ENCODE results near the gene DNAJC16.
"Not testable (repeated sequence)": the region's sequence is repeated elsewhere in the genome, so short reads cannot be mapped to it uniquely, and the experiment has no call there.

DNAJC16 gene

DNA sequence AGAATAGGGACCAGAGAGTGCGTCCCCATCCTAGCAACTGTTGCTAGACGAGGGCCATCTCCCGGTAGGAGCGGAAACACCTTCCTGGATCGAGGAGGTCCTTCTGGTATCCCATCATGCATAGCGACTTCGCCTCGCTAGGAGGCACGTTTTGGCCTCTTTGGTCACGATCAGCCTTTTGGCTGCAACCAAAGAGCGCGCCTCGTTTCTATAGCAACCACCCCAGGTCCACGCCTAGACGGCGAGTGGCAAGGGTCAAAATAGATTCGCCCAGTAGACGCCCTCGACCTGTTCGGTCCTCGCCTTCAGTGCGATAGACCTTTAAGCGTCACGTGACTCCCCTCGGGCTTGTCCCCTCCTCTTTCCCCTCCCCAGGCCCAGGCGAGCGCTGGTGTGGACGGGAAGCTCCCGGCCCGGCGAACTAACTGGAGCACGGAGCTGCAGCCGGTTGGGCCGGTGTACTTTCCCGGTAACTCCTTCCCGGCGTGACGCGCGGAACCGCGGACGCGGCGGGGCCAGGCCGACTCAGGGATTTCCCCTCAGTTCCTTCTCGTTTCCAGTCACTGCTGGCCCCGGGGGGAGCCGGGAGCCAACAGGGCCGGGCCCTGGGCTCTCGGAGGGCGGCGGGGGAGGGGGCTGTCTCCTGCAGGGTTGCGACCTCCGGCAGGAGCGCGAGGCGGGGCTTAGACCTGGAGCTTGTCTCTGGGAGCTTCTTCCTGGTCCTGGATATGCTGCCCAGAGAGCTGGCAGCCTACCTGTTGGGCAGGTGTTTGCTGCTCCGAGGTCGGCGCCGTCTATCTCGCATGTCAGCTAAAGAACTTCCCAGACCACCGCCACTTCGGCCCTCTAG, at the start of gene DNAJC16:
DNAJC16 (plus strand) TSS at position 359 of the 850 bp plus-strand sequence. CDS start 2,258 bp downstream, outside the sequence.
- H3K4me1 ChIP-seq (ENCODE audit: control insufficient read depth, insufficient read depth, low read length), result peaks cover 19% of the 10 kb centered on the region
- peak within 1 kb of the TSS; percentile 85 for H3K4me3 ChIP-seq (ENCODE audit: low read length)
- peak within 1 kb of the TSS; percentile 91 for H3K9ac ChIP-seq (ENCODE audit: low read length)
- no peaks in the 10 kb centered on the region for H3K36me3 ChIP-seq (ENCODE audit: control insufficient read depth, insufficient read depth, low read length)
- H3K9me3 ChIP-seq (ENCODE audit: control insufficient read depth, low read length), result no peaks in the 10 kb centered on the region
- H3K27me3 ChIP-seq (ENCODE audit: control insufficient read depth, insufficient read depth, low read length), result no peaks in the 10 kb centered on the region

DNA sequence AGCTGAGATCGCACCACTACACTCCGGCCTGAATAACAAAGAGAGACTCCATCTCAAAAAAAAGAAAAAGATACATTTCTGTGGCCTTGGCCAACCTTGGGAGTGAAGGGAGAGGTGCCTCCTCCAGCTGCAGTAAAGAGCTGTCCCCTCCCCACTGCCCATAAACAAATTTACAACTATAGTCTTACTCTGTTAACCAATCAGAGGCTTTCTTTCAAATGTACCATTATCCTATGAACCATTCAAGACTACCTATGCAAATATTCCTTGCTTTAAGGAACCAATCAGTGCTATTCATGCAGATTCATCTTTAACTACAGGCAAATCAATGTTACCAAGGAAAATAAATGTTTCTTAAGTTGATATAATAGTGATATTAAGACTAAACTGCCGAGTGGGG, 49.7 kb upstream of the DNAJC16 start:
- no peaks in the 10 kb centered on the region for H3K9me3 ChIP-seq (ENCODE audit: control insufficient read depth, low read length)
- no peaks in the 10 kb centered on the region for H3K27me3 ChIP-seq (ENCODE audit: control insufficient read depth, insufficient read depth, low read length)
- no peaks in the 10 kb centered on the region for H3K4me1 ChIP-seq (ENCODE audit: control insufficient read depth, insufficient read depth, low read length)
- H3K9ac ChIP-seq (ENCODE audit: low read length), result no peak overlapping the region
- no peaks in the 10 kb centered on the region for H3K36me3 ChIP-seq (ENCODE audit: control insufficient read depth, insufficient read depth, low read length)
- no peak overlapping the region for H3K4me3 ChIP-seq (ENCODE audit: low read length)

DNA sequence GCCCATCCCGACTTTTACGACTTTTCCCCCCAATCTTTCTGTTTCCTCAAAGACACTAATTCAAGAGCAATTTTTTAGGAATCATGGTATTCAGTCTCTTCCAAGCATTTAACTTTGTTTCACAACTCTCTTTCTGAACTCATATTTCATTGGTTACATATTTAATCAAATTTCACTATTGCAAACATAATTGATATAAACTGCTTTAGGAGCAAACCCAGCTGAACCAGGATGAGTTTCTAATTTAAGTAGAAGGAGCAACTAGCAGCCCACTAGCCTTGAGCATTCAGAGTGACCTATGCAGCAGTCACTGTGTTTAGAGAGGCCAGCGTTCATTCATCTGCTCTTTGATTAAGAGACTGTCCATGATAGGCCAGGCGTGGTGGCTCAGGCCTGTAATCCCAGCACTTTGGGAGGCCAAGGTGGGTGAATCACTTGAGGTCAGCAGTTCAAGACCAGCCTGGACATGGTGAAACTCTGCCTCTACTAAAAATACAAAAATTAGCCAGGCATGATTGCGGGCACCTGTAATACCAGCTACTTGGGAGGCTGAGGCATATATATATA, 48.9 kb upstream of the DNAJC16 start:
- no peaks in the 10 kb centered on the region for H3K27me3 ChIP-seq (ENCODE audit: control insufficient read depth, insufficient read depth, low read length)
- no peak overlapping the region for H3K9ac ChIP-seq (ENCODE audit: low read length)
- no peaks in the 10 kb centered on the region for H3K9me3 ChIP-seq (ENCODE audit: control insufficient read depth, low read length)
- no peak overlapping the region for H3K4me3 ChIP-seq (ENCODE audit: low read length)
- H3K36me3 ChIP-seq (ENCODE audit: control insufficient read depth, insufficient read depth, low read length), result no peaks in the 10 kb centered on the region
- no peaks in the 10 kb centered on the region for H3K4me1 ChIP-seq (ENCODE audit: control insufficient read depth, insufficient read depth, low read length)

DNA sequence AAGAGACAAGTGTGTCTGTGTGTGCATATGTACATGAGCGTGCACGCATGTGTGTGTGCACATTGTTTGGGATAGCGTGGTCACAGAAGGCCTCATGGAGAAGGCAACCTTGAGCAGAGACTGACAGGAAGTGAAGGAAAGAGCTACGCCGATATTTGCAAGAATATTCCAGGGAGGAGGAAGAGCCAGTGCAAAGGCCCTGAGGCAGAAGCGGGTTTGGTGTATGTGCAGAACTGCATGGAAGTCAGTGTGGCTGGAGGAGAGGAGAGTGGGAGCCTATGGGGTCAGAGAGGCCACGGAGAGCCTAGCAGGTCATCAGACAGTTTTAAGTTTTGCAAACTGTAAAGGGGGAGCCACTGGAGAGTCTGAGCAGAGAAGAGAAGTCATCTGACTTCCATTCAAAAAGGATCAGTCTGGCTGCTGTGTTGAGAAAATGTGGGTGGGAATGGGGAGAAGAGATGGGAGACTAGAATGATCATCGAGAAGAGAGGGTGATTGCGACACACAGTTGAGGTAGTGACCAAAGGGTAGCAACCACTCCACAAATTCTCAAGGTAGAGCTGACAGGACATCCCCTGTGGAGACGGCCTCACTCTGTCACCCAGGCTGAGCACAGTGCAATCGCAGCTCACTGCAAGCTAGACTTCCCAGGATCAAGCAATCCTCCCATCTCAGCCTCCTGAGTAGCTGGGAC, 46.8 kb upstream of the DNAJC16 start:
- H3K36me3 ChIP-seq (ENCODE audit: control insufficient read depth, insufficient read depth, low read length), result no peaks in the 10 kb centered on the region
- H3K4me3 ChIP-seq (ENCODE audit: low read length), result no peak overlapping the region
- H3K27me3 ChIP-seq (ENCODE audit: control insufficient read depth, insufficient read depth, low read length), result no peaks in the 10 kb centered on the region
- H3K9me3 ChIP-seq (ENCODE audit: control insufficient read depth, low read length), result no peaks in the 10 kb centered on the region
- no peaks in the 10 kb centered on the region for H3K4me1 ChIP-seq (ENCODE audit: control insufficient read depth, insufficient read depth, low read length)
- H3K9ac ChIP-seq (ENCODE audit: low read length), result no peak overlapping the region

DNA sequence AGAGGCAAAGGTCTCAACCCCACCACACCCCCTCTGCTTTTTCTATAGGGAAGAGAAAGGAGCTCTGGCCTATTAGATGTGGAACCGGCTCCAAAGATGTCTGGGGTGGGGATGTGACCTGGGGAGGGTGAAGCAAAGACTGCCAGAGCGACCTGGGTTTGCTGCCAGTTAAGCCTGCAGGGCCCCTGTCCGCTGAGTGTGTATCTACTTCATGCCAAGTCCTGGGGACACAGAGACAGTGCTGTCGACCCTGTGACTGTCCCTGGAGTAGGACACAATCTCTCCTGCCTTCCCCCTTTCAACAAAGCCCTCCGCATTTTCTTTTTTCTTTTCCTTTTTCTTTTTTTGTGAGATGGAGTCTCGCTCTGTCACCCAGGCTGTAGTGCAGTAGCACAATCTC, 44.2 kb upstream of the DNAJC16 start:
- H3K9me3 ChIP-seq (ENCODE audit: control insufficient read depth, low read length); H3K36me3 ChIP-seq (ENCODE audit: control insufficient read depth, insufficient read depth, low read length); H3K4me1 ChIP-seq (ENCODE audit: control insufficient read depth, insufficient read depth, low read length); H3K27me3 ChIP-seq (ENCODE audit: control insufficient read depth, insufficient read depth, low read length); H3K9ac ChIP-seq (ENCODE audit: low read length); H3K4me3 ChIP-seq (ENCODE audit: low read length): not testable (repeated sequence)

DNA sequence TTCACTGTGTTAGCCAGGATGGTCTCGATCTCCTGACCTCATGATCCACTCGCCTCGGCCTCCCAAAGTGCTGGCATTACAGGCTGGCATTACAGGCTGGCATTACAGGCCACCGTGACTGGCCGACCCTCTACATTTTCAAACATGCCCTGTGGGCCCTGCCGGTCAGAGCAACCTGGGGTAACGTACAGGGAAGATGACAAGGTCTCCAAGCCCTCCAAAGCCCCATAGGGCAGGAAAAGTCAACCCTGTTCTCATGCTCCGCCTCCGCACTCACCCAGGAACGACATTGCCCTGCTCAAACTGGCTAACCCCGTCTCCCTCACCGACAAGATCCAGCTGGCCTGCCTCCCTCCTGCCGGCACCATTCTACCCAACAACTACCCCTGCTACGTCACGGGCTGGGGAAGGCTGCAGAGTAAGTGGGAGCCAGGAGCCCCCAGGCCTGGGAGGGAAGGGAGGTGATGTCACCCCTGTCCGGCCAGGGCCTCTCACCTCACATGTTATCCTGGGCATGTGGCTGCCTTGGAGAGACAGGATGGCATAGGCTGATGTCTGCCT, 43.6 kb upstream of the DNAJC16 start:
- H3K36me3 ChIP-seq (ENCODE audit: control insufficient read depth, insufficient read depth, low read length); H3K9ac ChIP-seq (ENCODE audit: low read length); H3K9me3 ChIP-seq (ENCODE audit: control insufficient read depth, low read length); H3K4me3 ChIP-seq (ENCODE audit: low read length); H3K4me1 ChIP-seq (ENCODE audit: control insufficient read depth, insufficient read depth, low read length); H3K27me3 ChIP-seq (ENCODE audit: control insufficient read depth, insufficient read depth, low read length): not testable (repeated sequence)

DNA sequence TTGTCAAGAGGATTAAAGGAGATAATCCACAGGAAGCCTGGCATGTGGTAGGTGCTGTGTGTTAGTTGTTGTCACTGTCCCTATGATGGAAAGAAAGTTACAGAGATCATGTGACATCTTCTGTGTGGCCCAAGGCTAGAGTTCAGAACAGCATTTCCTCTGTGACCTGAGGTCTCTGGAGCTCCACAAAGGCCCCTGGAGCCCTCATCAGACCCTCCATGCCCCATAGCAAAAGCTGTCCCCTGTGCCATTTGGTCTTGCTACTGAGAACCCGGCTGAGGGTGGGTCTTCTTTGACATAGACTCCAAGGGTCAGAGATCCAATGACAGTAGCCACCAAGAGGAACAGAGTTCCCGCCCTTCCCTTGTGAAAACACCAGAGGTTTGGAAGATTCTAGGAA, 42.7 kb upstream of the DNAJC16 start:
- no peak overlapping the region for H3K4me3 ChIP-seq (ENCODE audit: low read length)
- no peak overlapping the region for H3K9ac ChIP-seq (ENCODE audit: low read length)
- H3K36me3 ChIP-seq (ENCODE audit: control insufficient read depth, insufficient read depth, low read length), result no peaks in the 10 kb centered on the region
- no peaks in the 10 kb centered on the region for H3K9me3 ChIP-seq (ENCODE audit: control insufficient read depth, low read length)
- no peaks in the 10 kb centered on the region for H3K4me1 ChIP-seq (ENCODE audit: control insufficient read depth, insufficient read depth, low read length)
- no peaks in the 10 kb centered on the region for H3K27me3 ChIP-seq (ENCODE audit: control insufficient read depth, insufficient read depth, low read length)

DNA sequence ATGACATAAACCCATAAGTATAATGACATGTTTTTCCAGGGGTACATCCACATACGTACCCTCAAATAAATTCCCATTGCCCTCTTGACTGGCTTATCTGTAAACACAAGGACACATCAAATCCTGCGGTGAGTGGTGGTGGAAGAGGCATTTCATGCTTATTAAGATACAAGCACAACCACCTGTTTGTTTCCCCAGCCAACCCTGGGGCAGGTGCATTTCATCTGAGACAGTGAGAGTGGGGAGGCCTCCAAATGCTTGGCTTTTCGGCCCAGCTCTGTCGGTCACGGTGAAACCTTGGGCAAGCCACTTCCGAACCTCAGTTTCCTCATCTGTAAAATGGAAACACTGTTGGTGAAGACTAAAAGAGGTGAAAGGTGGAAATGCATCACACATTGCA, 42.2 kb upstream of the DNAJC16 start:
- not testable (repeated sequence) for H3K36me3 ChIP-seq (ENCODE audit: control insufficient read depth, insufficient read depth, low read length); H3K4me3 ChIP-seq (ENCODE audit: low read length); H3K9me3 ChIP-seq (ENCODE audit: control insufficient read depth, low read length); H3K4me1 ChIP-seq (ENCODE audit: control insufficient read depth, insufficient read depth, low read length); H3K27me3 ChIP-seq (ENCODE audit: control insufficient read depth, insufficient read depth, low read length); H3K9ac ChIP-seq (ENCODE audit: low read length)

DNA sequence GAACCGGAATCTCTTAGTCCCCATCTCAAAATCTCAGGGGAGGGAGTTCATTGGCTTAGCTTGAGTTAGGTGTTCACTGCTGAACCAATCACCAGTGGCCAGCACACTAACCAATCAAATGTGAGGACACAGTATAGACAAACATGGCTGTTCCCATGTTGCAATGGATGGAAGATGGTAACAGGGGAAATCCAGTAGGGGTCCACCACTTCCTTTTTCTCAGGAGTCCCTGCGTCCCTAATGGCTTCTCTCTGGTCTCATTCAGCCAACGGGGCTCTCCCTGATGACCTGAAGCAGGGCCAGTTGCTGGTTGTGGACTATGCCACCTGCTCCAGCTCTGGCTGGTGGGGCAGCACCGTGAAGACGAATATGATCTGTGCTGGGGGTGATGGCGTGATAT, 41.0 kb upstream of the DNAJC16 start:
- H3K4me3 ChIP-seq (ENCODE audit: low read length), result no peak overlapping the region
- no peaks in the 10 kb centered on the region for H3K9me3 ChIP-seq (ENCODE audit: control insufficient read depth, low read length)
- no peak overlapping the region for H3K9ac ChIP-seq (ENCODE audit: low read length)
- no peaks in the 10 kb centered on the region for H3K4me1 ChIP-seq (ENCODE audit: control insufficient read depth, insufficient read depth, low read length)
- no peaks in the 10 kb centered on the region for H3K27me3 ChIP-seq (ENCODE audit: control insufficient read depth, insufficient read depth, low read length)
- no peaks in the 10 kb centered on the region for H3K36me3 ChIP-seq (ENCODE audit: control insufficient read depth, insufficient read depth, low read length)

DNA sequence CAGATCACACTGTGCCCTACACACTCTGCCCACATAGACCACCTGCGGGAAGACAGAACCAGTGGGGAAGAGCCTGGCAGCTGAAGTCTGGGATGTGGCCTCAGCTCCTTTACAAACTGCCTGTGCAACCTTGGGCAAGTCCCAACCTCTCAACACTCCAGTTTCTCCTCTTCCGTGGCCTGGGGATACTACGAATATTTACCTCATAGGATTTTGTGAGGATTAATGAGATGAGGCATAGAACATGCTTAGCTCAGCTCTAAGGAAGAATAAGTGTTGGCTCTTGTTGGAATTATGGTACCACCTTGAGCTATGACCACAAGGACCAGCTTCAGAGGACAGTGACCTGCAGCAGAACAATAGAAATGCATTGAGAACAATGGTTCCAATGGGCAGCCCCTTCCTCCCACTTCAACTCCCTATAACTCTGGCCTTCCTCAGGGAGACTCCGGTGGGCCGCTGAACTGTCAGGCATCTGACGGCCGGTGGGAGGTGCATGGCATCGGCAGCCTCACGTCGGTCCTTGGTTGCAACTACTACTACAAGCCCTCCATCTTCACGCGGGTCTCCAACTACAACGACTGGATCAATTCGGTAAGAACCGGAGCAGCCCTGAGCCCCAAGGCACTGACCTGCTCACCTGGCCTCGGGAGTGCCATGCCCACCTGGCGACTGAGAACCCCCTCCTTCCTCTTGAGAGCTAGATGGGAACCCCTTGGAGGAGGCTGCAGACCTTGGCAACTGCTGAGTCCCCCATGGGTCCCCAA, 39.6 kb upstream of the DNAJC16 start:
- H3K9ac ChIP-seq (ENCODE audit: low read length); H3K27me3 ChIP-seq (ENCODE audit: control insufficient read depth, insufficient read depth, low read length); H3K4me1 ChIP-seq (ENCODE audit: control insufficient read depth, insufficient read depth, low read length); H3K36me3 ChIP-seq (ENCODE audit: control insufficient read depth, insufficient read depth, low read length); H3K4me3 ChIP-seq (ENCODE audit: low read length); H3K9me3 ChIP-seq (ENCODE audit: control insufficient read depth, low read length): not testable (repeated sequence)

DNA sequence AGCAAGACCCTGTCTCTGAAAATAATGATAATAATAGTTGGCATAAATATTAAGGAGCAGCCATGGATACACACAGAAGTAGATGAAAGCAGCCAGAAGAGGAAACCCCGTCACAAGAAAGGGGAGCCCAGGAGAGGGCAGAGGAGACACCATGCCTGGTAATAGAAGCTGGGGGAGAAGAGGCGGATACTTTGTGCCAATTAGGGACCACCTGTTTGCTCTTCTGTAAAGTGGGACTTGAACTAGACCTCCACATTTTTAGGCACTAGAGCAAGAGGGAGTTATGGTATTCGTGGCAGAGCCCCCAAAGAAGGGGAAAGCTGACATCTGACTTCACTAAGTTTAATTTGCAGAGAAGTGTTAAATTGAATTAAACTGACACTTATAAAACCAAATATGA, 38.3 kb upstream of the DNAJC16 start:
- Histone ChIP-seq H3K27me3 (ENCODE audit: control insufficient read depth, insufficient read depth, low read length) (no peaks in the 10 kb centered on the region), H3K4me3 (ENCODE audit: low read length) (no peak overlapping the region), H3K9me3 (ENCODE audit: control insufficient read depth, low read length) (no peaks in the 10 kb centered on the region), H3K4me1 (ENCODE audit: control insufficient read depth, insufficient read depth, low read length) (no peaks in the 10 kb centered on the region), H3K9ac (ENCODE audit: low read length) (no peak overlapping the region), H3K36me3 (ENCODE audit: control insufficient read depth, insufficient read depth, low read length) (no peaks in the 10 kb centered on the region)
